HG03045 (cell line): ENCODE results near the gene CLEC2D.
A peak's percentile ranks its signal among the peaks of the same experiment; 100 is the strongest.
"Not testable (repeated sequence)": the region's sequence is repeated elsewhere in the genome, so short reads cannot be mapped to it uniquely, and the experiment has no call there.

Experiments
- ATAC-seq: cut with Tn5 transposase; IDR thresholded peaks from one replicate; pipeline ENCODE4 v1.9.1; 2021; ENCODE audit warnings: mild to moderate bottlenecking, moderate library complexity; ENCODE audit not compliant: unreplicated experiment

The CLEC2D gene

DNA sequence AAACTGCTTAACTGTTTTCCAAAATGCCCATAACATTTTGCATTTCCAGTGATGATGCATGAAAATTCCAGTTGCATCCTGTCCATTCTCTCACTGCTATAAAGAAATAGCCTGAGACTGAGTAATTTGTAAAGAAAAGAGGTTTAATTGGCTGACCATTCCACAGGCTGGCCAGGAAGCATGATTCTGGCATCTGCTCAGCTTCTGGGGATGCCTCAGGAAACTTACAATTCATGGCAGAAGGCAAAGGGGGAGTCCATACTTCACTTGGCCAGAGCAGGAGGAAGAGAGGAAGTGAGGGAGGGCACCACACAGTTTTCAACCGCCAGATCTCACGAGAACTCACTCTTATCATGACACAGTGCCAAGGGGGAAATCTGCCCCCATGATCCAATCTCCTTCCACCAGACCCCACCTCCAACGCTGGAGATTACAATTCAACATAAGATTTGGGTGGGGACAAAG, 18.2 kb upstream of the CLEC2D start:
- no peak for ATAC-seq

DNA sequence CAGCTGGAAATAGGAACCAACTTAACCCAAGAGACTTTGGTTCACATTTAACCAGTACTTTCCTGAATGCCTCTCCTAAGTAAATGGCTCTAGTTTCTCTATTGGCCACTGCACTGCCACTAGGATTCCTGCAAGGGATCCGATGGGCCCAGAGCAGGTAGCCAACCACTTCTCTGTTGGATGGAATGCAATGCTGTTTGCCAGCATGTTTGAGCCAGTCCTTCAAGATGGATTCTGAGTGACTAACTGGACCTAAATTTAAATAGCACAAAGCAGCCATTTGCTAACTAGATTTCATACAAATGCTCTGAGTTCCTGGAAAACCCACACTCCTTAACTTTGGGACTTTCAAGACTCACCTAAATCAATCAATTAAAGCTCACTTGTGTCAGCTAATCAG, 9.5 kb upstream of the CLEC2D start:
- ATAC-seq, result no peak

DNA sequence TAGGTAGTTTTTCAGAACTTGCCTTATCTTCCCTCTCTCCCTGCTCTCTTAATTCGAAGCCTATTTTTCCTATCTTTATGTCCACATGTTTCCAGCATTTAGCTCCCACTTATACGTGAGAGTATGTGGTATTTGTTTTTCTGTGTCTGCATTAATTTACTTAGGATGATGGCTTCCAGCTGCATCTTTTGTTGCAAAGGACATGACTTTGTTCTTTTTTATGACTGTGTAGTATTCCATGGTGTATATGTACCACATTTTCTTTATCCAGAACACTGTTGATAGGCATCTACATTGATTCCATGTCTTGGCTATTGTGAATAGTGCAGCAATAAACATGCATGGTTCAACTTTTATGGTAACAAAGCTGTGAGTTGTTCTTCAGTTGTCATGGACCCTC, 7.8 kb upstream of the CLEC2D start:
- no peak for ATAC-seq

DNA sequence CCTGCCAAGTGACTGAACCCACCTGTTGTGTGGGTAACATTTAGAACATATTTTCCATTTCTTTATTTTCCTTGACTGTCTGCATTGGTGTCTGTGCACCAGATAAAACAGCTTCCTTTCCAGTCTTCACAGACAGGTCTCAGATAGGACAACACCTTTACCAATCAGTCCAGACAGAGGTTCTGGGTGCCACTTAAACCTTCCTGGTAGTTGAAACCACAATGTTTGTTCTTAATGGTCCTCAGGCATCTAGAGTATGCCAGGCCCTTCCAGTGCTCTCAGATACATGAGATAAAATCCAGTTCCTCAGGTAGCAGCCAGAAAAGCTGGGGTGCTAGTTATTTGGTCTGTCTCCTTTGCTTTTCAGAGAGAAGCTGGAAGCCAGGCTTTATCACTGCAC, 7.0 kb upstream of the CLEC2D start:
- no peak for ATAC-seq

DNA sequence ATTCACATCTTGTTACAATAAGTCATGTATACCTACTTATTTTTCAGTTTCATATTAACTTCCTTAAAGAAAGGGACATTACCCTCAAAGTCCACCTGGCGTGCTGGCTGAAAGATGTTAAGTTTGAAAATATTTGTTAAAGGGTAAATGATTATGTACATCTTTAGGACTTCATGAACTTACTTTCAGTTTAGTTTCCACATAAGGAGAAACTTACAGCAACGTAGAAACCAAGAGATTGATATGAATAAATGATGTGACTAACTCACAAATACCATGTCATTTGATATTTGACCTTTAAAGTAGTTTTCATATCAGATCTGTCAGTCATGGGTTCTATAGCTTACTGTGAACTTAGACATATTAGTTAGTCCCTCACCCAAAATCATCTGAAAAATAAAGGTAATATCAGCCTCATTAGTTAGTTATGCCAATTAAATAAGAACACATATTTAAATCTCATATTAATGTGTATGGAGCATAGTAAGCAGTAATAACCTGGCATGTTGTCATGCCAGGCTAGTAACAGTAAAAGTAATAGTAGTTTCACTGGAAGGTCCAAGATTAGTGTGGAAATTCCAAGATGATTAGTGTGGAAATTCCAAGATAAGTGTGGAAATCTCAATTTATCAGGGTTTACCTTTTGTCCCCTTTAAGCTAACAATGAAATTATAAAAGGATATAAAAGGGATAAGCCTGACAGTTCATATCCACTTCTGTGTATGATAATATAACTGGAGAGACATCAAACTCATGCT, 1.9 kb upstream of the CLEC2D start:
- no peak for ATAC-seq

DNA sequence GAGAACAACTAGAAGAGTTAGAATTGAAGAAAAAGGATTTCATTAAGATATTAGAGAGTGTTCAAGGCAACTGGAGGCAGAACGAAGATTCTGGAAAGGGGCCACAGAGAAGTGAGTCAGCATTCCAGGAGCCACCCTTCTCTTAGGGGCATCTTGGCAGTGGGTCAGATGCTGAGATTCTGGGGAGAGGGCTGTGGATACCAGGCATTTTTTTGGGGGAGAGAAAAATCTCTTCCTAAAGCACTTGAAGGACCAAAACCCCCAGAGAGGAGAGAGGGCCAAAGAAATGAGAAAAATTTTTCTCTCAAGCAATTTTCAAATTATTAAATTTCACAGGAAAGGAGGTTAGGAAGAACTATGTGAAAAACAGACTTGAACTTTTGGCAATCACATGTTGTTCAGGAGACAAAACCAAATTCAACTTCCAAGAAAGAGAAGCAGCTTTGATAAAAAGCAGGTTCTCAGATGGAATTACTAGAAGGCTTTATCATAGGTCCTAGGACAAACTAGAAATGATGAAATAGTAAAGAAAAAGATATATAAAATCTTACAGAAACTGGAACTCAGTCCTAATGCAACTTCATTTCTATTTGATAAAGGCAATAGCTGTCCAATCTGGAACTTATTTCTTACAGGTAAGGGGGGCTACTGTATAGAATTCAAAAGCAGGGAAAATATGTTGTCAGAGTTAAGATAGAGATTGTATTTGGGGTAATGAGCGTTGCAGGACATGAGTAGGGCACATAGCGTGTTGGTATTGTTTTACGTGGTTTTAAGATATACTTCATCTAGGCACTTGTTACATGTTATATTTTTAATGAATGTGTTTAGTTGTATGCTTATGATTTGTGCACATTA, 1.1 kb upstream of the CLEC2D start:
- ATAC-seq, result no peak

DNA sequence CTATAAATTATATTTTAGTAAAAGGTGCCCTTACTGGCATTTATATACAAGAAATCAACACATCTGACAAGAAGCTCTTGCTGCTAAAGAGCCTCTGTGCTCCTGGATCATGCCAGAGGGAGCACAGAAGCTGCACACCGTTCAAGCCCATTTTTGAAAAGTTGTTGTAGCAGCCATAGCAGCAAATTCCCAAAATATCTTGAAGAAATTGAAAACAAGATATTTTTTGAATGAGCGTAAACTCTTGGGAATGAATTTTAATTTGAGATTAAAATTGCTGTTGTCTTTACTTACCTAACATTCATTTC, 540 bp upstream of the CLEC2D start:
- ATAC-seq, result no peak

DNA sequence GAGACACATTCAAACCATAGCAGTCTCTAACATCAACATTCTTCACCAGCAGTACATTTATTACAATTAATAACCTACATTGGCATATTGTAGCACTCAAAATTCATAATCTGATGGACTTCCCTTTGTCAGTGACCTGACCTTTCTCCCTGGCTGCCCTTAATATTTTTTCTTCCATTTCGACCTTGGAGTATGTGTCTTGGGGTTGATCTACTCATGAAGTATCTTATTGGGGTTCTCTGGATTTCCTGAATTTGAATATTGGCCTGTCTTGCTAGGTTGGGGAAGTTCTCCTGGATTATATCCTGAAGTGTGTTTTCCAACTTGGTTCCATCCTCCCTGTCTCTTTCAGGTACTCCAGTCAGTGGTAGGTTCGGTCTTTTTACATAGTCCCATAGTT, 2.8 kb downstream of the CLEC2D start:
- not testable (repeated sequence) for ATAC-seq

DNA sequence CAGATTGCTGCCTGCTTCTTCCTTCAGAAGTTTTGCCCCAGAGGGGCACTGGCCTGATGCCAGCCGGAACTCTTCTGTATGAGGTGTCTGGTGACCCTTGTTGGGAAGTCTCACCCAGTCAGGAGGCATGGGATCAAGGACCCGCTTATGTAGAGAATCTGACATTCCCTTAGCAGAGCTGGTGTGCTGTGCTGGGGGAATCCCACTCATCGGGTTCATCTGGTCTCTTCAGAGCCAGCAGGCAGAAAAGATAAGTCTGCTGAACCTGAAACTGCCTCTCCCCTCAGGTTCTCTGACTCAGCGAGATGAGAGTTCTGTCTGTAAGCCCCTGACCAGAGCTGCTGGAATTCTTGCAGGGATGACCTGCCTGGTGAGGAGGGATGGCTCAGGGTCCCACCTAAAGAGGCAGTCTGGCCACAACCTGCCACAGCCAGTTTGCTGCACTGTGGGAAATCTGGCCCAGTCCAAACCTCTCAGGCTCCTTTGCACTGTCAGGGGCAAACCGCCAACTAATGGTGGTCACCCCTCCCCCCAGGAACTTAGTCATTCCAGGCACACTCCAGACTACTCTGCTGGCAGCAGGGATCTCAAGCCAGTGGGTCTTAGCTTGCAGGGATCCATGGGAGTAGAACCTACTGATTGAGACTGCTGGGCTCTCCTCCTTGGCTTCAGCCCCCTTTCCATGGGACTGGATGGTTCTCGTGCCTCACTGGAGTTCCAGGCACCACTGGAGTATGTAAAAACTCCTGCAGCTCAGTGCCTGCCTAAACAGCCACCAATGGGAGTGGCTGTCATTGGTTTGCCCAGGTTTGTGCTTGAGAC, 4.1 kb downstream of the CLEC2D start:
- ATAC-seq, result peak; percentile 35

DNA sequence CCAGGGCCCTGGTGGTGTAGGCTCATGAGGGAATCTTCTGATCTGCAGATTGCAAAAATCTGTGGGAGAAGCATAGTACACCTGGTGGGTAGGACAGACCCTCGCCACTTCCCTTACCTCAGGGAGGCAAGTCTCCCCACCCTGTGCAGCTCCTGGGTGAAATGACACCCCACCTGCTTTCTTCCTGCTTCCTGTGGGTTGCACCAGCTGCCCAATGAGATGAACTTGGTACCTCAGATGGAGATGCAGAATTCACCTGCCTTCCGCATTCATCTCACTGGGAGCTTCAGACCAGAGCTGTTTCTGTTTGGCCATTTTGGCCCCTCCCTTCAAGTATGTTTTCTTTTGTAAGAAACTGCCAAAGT, 4.7 kb downstream of the CLEC2D start:
- ATAC-seq, result peak; percentile 9

DNA sequence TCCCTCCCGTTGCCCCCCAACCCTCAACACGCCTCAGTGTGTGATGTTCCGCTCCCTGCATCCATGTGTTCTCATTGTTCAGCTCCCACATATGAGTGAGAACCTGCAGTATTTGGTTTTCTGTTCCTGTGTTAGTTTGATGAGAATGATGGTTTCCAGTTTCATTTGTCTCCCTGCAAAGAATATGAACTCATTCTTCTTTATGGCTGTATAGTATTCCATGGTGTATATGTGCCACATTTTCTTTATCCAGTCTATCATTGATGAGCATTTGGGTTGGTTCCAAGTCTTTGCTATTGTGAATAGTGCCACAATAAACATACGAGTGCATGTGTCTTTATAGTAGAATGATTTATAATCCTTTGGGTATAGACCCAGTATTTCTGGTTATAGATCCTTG, 13.0 kb downstream of the CLEC2D start:
- not testable (repeated sequence) for ATAC-seq

DNA sequence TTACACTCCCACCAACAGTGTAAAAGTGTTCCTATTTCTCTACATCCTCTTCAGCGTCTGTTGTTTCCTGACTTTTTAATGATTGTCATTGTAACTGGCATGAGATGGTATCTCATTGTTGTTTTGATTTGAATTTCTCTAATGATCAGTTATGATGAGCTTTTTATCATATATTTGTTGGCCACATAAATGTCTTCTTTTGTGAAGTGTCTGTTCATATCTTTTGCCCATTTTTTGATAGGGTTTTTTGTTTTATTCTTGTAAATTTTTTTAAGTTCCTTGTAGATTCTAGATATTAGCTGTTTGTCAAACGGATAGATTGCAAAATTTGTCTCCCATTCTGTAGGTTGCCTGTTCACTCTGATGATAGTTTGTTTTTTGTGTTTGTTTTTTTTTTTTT, 13.4 kb downstream of the CLEC2D start:
- not testable (repeated sequence) for ATAC-seq

DNA sequence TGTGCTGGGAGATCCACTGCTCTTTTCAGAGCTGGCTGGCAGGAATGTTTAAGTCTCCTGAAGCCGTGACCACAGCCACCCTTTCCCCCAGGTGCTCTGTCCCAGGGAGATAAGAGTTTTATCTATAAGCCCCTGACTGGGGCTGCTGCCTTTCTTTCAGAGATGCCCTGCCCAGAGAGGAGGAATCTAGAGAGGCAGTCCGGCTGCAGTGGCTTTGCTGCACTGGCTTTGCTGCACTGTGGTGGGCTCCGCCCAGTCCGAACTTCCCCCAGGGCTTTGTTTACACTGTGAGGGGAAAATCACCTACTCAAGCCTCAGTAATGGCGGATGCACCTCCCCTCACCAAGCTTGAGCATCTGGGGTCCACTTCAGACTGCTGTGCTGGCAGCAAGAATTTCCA, 15.9 kb downstream of the CLEC2D start:
- not testable (repeated sequence) for ATAC-seq

DNA sequence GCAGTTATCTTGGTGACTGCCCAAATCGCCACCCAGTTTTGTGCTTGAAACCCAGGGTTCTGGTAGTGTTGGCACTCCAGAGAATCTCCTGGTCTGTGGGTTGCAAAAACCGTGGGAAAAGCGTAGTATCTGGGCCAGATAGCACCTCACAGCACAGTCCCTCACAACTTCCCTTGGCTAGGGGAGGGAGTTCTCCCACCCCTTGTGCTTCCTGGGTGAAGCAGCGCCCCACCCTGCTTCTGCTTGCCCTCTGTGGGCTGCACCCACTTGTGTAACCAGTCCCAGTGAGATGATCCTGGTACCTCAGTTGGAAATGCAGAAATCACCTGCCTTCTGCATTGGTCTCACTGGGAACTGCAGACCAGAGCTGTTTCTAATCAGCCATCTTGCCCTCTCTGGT, 16.4 kb downstream of the CLEC2D start:
- ATAC-seq, result no peak

DNA sequence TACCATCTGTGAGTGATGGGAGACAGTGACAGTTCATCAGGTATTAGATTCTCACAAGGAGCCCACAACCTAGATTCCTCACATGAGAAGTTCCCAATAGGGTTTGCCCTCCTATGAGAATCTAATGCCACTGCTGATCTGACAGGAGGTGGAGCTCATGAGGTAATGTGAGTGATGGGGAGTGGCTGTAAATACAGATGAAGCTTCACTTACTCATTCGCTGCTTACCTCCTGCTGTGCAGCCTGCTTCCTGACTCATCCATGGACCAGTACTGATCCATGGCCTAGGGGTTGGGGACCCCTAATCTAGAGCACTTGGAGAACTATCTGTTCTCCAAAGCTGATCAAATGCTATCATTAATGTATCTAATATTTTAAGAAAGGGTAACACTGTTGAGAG, 17.7 kb downstream of the CLEC2D start:
- ATAC-seq, result no peak

DNA sequence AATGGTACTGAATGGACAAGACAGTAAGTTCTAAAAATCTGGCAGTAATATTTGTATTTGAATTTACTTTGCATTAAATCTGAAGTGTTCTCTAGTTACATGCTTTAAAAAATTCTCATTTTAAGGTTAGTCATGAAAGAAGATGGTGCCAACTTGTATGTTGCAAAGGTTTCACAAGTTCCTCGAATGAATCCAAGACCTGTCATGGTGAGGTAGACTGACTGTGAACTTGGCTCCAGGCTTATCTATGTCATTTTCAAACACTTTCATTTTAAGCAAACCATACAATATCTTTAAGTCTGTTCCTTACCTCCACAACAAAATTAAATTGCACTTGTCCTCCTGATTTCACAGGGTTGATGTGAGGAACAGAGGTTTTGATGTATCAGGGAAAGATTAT, 23.4 kb downstream of the CLEC2D start:
- no peak for ATAC-seq

DNA sequence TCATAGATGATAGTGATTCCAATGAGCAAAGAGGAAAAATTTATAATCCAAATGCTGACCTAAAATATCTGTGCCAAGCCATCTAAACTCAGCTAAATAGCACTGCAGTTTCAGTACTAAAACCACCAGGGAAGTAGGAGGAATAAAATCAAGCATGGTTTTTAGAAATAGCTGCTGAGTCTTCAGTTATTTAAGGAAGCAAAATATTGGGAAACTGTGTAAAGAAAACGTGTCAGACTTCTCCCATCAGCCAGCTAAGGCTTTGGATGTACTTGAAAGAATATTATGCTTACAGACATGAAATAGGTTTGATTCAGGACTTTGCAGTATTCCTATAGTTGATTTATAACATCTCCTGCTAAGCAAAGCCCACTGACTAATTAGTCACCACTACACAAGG, 24.7 kb downstream of the CLEC2D start:
- no peak for ATAC-seq

DNA sequence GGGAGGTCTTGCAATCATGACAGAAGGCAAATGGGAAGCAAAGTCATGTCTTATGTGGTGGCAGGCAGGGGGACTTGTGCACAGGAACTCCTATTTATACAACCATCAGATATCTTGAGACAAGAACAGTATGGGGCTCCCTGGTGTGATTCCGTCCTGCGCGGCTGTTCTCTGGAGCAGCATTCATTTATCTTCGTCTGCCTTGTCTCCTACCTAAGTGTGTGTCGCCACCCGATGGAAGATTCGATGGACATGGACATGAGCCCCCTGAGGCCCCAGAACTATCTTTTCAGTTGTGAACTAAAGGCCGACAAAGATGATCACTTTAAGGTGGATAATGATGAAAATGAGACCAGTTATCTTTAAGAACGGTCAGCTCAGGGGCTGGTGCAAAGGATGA, 25.6 kb downstream of the CLEC2D start:
- ATAC-seq, result not testable (repeated sequence)

DNA sequence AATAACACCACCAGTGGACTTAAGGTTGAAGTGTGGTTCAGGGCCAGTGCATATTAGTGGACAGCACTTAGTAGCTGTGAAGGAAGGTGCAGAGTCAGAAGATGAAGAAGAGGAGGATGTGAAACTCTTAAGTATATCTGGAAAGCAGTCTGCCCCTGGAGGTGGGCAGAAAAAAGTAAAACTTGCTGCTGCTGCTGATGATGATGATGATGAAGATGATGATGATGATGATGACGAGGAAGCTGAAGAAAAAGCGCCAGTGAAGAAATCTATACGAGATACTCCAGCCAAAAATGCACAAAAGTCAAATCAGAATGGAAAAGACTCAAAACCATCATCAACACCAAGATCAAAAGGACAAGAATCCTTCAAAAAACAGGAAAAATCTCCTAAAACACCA, 26.1 kb downstream of the CLEC2D start:
- not testable (repeated sequence) for ATAC-seq

DNA sequence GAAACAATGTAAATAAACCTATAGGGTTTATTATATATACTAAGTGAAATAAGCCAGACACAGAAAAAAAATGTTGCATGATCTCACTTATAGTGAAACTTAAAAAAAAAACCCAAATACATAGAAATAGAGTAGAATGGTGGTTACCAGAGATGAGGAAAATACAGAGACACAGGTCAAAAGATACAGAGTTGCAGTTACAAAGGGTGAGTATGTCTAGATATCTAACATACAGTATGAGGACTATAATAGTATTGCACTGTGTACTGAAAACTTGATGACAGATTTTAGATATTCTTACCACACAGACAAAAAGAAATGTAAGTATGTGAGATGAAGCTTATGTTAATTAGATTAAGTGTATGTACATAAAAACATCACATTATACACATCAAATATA, 28.1 kb downstream of the CLEC2D start:
- no peak for ATAC-seq

DNA sequence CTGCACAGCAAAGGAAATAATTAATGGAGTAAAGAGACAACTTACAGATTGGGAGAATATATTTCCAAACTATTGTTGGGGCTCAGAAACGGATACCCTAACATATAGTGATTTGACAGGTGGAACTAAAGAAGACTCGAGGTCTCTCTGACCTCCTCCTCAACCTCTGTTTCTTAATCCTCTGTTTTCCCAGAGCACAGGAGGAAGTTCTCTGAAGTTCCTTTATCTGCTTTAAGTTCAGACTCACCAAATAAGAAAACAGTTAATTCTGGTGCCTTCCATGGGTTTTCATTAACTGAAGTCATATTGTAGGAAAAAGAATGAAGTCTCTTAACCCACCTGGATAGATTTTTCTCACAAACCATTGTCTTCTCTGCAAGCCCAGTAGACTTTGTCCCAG, 29.2 kb downstream of the CLEC2D start:
- ATAC-seq, result no peak
